Colonic mucosa (tissue), 4 donors: ENCODE results near the gene ROCK1. TPM values are rescaled to one million over a fixed set of nuclear protein-coding genes. Genes with fewer than 3 reads are reported as not detected.

ENCODE experiments used
- DNase-seq: peaks from one replicate; pipeline ENCODE4 v3.0.0-alpha.2; 2020
- H3K27ac ChIP-seq: fragments of 200-600 bp; one replicate; pipeline ENCODE4 v1.8.0; 2021
- H3K27me3 ChIP-seq: fragments of 200-600 bp; one replicate; pipeline ENCODE4 v1.8.0; 2021
- H3K36me3 ChIP-seq: fragments of 200-600 bp; one replicate; pipeline ENCODE4 v1.8.0; 2021
- H3K4me1 ChIP-seq: fragments of 200-600 bp; one replicate; pipeline ENCODE4 v1.8.0; 2021; ENCODE audit warnings: mild to moderate bottlenecking
- H3K4me3 ChIP-seq: fragments of 200-600 bp; one replicate; pipeline ENCODE4 v1.8.0; 2021
- H3K9ac ChIP-seq, 2 donors: one replicate each; pipeline ENCODE4 v1.7.0; 2013; ENCODE audit warnings: control low read depth in 2 of 2, low read depth in 2 of 2, low read length in 2 of 2
- H3K9me3 ChIP-seq: fragments of 200-600 bp; one replicate; pipeline ENCODE4 v1.8.0; 2021
- intact Hi-C: fragments of 100-400 bp; cut with DNase I; formaldehyde crosslinking; loops from one replicate; pipeline ENCODE4 v1.14.1; 2022
- total RNA-seq, 2 donors: library from RNA; stranded (reverse); fragmentation: NEBNext Ultra II Directional in 1 of 2; extraction: Animal tissue kit (Norgen Biotek cat#: 25700) in 1 of 2; gene quantifications; one replicate each; pipeline ENCODE4 v1.2.1, GENCODE V29; 2021
- TF ChIP-seq, protein P1 (sequence below): fragments of 200-600 bp; IDR thresholded peaks from one replicate; pipeline ENCODE4 v1.8.0; 2022; ENCODE audit warnings: antibody characterized with exemption, mild to moderate bottlenecking
- donor health status: healthy.
- donor health status: DM: no; HTN: no; CAD: no.
- donor health status: DM: no; HTN: no; CAD: no.

The ROCK1 gene
- total RNA-seq, 2 donors from 2014 or later, result 28.9 to 39.5 TPM

DNA sequence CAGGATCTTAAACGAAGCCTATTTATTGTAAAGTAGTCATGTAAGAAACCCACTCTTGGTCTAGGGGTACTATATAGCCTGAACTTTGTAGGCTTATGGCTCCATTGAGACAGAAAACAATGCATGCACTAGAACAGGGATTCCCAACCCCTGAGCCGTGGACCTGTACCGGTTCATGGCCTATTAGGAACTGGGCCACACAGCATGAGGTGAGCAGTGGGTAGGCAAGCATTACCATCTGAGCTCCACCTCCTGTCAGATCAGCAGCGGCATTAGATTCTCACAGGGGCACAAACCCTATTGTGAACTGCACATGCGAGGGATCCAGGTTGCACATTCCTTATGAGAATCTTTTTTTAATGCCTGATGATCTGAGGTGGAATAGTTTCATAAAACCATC lies 59.2 kb downstream of the ROCK1 start:
- Histone ChIP-seq H3K4me1 (no peaks in the 10 kb centered on the region), H3K9me3 (no peaks in the 10 kb centered on the region), H3K9ac (no peak overlapping the region), H3K27ac (no peak overlapping the region), H3K4me3 (no peak overlapping the region), H3K36me3 (no peaks in the 10 kb centered on the region), H3K27me3 (no peaks in the 10 kb centered on the region)
- no peak for DNase-seq
- TF ChIP-seq, protein P1, sequence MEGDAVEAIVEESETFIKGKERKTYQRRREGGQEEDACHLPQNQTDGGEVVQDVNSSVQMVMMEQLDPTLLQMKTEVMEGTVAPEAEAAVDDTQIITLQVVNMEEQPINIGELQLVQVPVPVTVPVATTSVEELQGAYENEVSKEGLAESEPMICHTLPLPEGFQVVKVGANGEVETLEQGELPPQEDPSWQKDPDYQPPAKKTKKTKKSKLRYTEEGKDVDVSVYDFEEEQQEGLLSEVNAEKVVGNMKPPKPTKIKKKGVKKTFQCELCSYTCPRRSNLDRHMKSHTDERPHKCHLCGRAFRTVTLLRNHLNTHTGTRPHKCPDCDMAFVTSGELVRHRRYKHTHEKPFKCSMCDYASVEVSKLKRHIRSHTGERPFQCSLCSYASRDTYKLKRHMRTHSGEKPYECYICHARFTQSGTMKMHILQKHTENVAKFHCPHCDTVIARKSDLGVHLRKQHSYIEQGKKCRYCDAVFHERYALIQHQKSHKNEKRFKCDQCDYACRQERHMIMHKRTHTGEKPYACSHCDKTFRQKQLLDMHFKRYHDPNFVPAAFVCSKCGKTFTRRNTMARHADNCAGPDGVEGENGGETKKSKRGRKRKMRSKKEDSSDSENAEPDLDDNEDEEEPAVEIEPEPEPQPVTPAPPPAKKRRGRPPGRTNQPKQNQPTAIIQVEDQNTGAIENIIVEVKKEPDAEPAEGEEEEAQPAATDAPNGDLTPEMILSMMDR, result no peak
- intact Hi-C loops, result loop anchor here (10.0 kb wide), 1 partner anchor 122 kb away; no protein-coding TSS in a partner anchor

DNA sequence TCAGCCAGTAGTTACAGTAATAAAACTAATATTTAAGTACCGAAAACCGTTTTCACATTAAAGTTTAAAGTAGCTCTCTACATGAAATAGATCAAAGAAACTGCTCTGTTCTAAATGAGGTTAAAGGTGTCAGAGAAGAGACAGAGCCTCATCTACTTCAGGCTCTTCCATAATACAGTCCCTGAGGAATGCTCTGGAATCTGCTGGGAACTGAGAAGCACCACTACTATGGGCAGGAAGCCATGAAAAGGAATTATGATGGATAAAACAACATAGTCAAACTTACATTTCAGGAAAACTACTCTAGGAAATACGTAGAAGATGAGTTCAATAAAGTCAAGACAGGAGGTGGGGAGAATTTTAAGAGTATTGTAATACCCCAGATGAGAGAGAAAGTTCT lies 60.0 kb downstream of the ROCK1 start:
- Histone ChIP-seq H3K4me3 (no peak overlapping the region), H3K9ac (no peak overlapping the region), H3K27ac (no peak overlapping the region), H3K36me3 (no peaks in the 10 kb centered on the region), H3K27me3 (no peaks in the 10 kb centered on the region), H3K9me3 (no peaks in the 10 kb centered on the region), H3K4me1 (no peaks in the 10 kb centered on the region)
- TF ChIP-seq, protein P1, result no peak
- intact Hi-C loops, result loop anchor here (10.0 kb wide), 1 partner anchor 123 kb away; no protein-coding TSS in a partner anchor
- no peak for DNase-seq

- Histone ChIP-seq H3K36me3 (no peaks in the 10 kb centered on the region), H3K9me3 (no peaks in the 10 kb centered on the region), H3K27ac (no peak overlapping the region), H3K27me3 (no peaks in the 10 kb centered on the region), H3K4me3 (no peak overlapping the region), H3K4me1 (no peaks in the 10 kb centered on the region), H3K9ac (no peak overlapping the region)
- intact Hi-C loops, result no loop called here
- TF ChIP-seq, protein P1, result no peak
- DNase-seq, result no peak
Observed at GRCh38 chr18:21049306-21049705, 62.3 kb downstream of the ROCK1 start.

GRCh38 chr18:21047126-21047525 lies 64.5 kb downstream of the ROCK1 start:
- intact Hi-C loops, result no loop called here

DNA sequence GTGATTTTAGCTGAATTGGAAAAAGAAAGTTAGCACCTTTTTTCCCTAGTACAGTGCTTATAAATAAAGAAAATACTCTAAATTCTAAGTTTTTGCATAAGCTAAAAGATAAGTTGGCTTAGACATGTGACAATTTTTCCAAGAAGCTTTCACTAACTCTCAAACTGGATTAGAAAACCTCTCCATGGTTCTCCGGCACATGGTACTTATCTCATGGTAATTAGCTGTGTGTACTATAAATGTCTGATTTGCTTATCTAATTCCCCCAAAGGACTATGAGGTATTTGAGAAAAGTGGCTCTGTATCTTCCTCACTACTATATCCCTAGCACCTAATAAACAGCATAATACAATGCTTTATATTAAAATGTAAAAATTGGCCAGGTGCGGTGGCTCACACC lies 71.1 kb downstream of the ROCK1 start:
- no peaks in the 10 kb centered on the region for H3K9me3 ChIP-seq
- no peaks in the 10 kb centered on the region for H3K4me1 ChIP-seq
- no peak overlapping the region for H3K4me3 ChIP-seq
- no peak overlapping the region for H3K27ac ChIP-seq
- intact Hi-C loops, result no loop called here
- DNase-seq, result no peak
- H3K36me3 ChIP-seq, result no peaks in the 10 kb centered on the region
- no peak overlapping the region for H3K9ac ChIP-seq
- TF ChIP-seq, protein P1, result no peak
- H3K27me3 ChIP-seq, result no peaks in the 10 kb centered on the region

More at GRCh38 chr18:21047126-21047525, 64.5 kb downstream of the ROCK1 start:
- Histone ChIP-seq H3K4me1 (no peaks in the 10 kb centered on the region), H3K27me3 (no peaks in the 10 kb centered on the region), H3K9me3 (no peaks in the 10 kb centered on the region), H3K4me3 (no peak overlapping the region), H3K9ac (no peak overlapping the region), H3K36me3 (no peaks in the 10 kb centered on the region), H3K27ac (no peak overlapping the region)
- TF ChIP-seq, protein P1, result no peak
- DNase-seq, result no peak
